Lower lobe of right lung (tissue), 2 donors: ENCODE measurements around the gene RPS25. TPM values are rescaled to one million over a fixed set of nuclear protein-coding genes. Genes with fewer than 3 reads are reported as not detected.
A peak's percentile ranks its signal among the peaks of the same experiment; 100 is the strongest.

Source experiments
- ATAC-seq, 2 donors: fragments of 200-7000 bp; cut with Tn5 transposase; one replicate each; pipeline ENCODE4 v1.9.1; 2020 to 2022; ENCODE audit warnings: mild to moderate bottlenecking in 2 of 2, moderate library complexity in 2 of 2
- DNase-seq: peaks from one replicate; pipeline ENCODE4 v3.0.0-alpha.2; 2020
- H3K27ac ChIP-seq: fragments of 200-600 bp; one replicate; pipeline ENCODE4 v1.8.0; 2022
- H3K27me3 ChIP-seq: fragments of 200-600 bp; one replicate; pipeline ENCODE4 v1.8.0; 2022; ENCODE audit warnings: low read depth
- H3K36me3 ChIP-seq: fragments of 200-600 bp; one replicate; pipeline ENCODE4 v1.8.0; 2022; ENCODE audit warnings: mild to moderate bottlenecking
- H3K4me1 ChIP-seq: fragments of 200-600 bp; one replicate; pipeline ENCODE4 v1.8.0; 2022
- H3K4me3 ChIP-seq: fragments of 200-600 bp; one replicate; pipeline ENCODE4 v1.8.0; 2022; ENCODE audit warnings: mild to moderate bottlenecking
- H3K9me3 ChIP-seq: fragments of 200-600 bp; one replicate; pipeline ENCODE4 v1.8.0; 2022
- intact Hi-C: fragments of 100-400 bp; cut with DNase I; formaldehyde crosslinking; loops from one replicate; pipeline ENCODE4 v1.11.0; 2022
- total RNA-seq: library from RNA; stranded (reverse); fragmentation: NEBNext Ultra II Directional; extraction: Animal tissue kit (Norgen Biotek cat#: 25700); gene quantifications from one replicate; pipeline ENCODE4 v1.2.1, GENCODE V29; 2021
- TF ChIP-seq, protein P1 (sequence below): fragments of 200-600 bp; IDR thresholded peaks from one replicate; pipeline ENCODE4 v1.8.0; 2022; ENCODE audit warnings: antibody characterized with exemption, mild to moderate bottlenecking
- donor health status: DM: no; HTN: yes; CAD: no; lungs with severe emphysema.

Gene RPS25
- total RNA-seq, 1 donor from 2014 or later, result 878 TPM

DNA sequence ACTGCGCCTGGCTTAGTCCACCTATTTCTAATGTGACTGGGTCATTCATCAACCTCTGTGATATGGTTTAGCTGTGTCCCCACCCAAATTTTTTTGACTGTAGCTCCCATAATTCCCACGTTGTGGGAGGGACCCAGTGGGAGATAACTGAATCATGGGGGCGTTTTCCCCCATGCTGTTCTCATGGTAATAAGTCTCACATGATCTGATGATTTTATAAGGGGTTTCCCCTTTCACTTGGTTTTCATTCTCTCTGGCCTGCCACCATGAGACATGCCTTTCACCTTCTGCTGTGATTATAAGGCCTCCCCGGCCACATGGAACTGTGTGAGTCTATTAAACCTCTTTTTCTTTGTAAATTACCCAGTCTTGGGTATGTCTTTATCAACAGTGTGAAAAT, 11.5 kb downstream of the RPS25 start:
- H3K4me1 ChIP-seq, result no peaks in the 10 kb centered on the region
- DNase-seq, result no peak
- no peaks in the 10 kb centered on the region for H3K9me3 ChIP-seq
- peaks cover 96% of the 10 kb centered on the region for H3K36me3 ChIP-seq
- intact Hi-C loops, result no loop called here
- TF ChIP-seq, protein P1, sequence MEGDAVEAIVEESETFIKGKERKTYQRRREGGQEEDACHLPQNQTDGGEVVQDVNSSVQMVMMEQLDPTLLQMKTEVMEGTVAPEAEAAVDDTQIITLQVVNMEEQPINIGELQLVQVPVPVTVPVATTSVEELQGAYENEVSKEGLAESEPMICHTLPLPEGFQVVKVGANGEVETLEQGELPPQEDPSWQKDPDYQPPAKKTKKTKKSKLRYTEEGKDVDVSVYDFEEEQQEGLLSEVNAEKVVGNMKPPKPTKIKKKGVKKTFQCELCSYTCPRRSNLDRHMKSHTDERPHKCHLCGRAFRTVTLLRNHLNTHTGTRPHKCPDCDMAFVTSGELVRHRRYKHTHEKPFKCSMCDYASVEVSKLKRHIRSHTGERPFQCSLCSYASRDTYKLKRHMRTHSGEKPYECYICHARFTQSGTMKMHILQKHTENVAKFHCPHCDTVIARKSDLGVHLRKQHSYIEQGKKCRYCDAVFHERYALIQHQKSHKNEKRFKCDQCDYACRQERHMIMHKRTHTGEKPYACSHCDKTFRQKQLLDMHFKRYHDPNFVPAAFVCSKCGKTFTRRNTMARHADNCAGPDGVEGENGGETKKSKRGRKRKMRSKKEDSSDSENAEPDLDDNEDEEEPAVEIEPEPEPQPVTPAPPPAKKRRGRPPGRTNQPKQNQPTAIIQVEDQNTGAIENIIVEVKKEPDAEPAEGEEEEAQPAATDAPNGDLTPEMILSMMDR, result no peak
- no peak overlapping the region for H3K4me3 ChIP-seq
- no peaks in the 10 kb centered on the region for H3K27me3 ChIP-seq
- ATAC-seq, result no peak
- no peak overlapping the region for H3K27ac ChIP-seq

DNA sequence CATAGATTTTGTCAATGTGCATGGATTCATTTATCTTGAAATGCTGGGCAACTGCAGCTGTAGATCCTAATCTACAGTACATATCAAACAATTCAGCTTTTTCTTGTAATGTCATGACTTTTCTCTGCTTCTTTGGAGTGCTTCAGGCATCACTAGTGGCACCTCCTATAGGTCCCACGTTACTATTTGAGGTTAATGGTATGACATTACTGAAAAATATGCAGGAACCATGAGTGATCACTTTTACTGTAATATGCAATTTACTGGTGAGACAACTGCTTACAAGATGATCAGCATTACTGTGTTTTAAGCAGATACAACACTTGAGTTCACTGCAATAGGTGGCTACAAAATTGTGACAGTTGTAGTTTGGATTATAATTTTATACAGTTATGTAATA, 17.2 kb downstream of the RPS25 start:
- peaks cover 30% of the 10 kb centered on the region for H3K4me1 ChIP-seq
- TF ChIP-seq, protein P1, result no peak
- intact Hi-C loops, result no loop called here
- no peak overlapping the region for H3K27ac ChIP-seq
- peaks cover 67% of the 10 kb centered on the region for H3K36me3 ChIP-seq
- no peak for DNase-seq
- H3K9me3 ChIP-seq, result no peaks in the 10 kb centered on the region
- no peak overlapping the region for H3K4me3 ChIP-seq
- H3K27me3 ChIP-seq, result no peaks in the 10 kb centered on the region
- no peak for ATAC-seq

DNA sequence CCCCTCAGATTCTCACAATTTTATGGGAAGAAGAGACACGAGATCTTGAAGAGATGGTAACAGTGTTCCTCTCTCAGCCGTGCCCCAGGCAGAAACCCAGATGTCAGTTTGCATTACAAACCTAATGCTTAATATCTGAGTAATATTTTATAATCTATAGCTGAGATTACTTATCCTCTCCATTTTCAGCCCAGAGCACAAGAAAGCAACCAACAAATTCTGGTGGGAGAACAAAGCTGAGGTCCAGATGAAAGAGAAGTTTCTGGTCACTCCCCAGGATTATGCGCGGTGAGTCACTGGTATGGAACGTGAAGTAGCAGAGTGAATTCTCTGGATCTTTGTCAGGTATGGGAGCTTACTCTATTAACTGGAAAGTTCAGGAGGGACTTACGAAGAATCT, 19.3 kb downstream of the RPS25 start:
- TF ChIP-seq, protein P1, result no peak
- Histone ChIP-seq H3K36me3 (peaks cover 46% of the 10 kb centered on the region), H3K4me1 (peaks cover 30% of the 10 kb centered on the region), H3K9me3 (no peaks in the 10 kb centered on the region), H3K27ac (peak overlapping the region; percentile 94), H3K27me3 (no peaks in the 10 kb centered on the region), H3K4me3 (peak overlapping the region; percentile 96)
- ATAC-seq, result peak; percentile 55 to 74
- DNase-seq, result no peak
- intact Hi-C loops, result no loop called here

DNA sequence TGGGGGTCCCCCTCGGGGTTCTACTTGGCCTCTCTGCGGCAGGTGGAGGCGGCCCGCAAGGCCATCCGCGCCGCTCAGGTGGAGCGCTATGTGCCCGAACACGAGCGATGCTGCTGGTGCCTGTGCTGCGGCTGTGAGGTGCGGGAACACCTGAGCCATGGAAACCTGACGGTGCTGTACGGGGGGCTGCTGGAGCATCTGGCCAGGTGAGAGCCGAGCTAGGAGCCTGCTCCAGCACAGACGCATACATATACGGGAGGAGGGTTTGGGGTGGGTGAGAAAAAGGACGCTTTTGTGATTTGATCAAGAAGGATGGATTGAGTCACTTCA, 19.8 kb downstream of the RPS25 start:
- H3K9me3 ChIP-seq, result no peaks in the 10 kb centered on the region
- peak overlapping the region; percentile 94 for H3K27ac ChIP-seq
- ATAC-seq (peak; percentile 33 to 43), DNase-seq (no peak)
- TF ChIP-seq, protein P1, result no peak
- H3K4me3 ChIP-seq, result peak overlapping the region; percentile 96
- peaks cover 30% of the 10 kb centered on the region for H3K4me1 ChIP-seq
- no peaks in the 10 kb centered on the region for H3K27me3 ChIP-seq
- intact Hi-C loops, result no loop called here
- peaks cover 41% of the 10 kb centered on the region for H3K36me3 ChIP-seq

DNA sequence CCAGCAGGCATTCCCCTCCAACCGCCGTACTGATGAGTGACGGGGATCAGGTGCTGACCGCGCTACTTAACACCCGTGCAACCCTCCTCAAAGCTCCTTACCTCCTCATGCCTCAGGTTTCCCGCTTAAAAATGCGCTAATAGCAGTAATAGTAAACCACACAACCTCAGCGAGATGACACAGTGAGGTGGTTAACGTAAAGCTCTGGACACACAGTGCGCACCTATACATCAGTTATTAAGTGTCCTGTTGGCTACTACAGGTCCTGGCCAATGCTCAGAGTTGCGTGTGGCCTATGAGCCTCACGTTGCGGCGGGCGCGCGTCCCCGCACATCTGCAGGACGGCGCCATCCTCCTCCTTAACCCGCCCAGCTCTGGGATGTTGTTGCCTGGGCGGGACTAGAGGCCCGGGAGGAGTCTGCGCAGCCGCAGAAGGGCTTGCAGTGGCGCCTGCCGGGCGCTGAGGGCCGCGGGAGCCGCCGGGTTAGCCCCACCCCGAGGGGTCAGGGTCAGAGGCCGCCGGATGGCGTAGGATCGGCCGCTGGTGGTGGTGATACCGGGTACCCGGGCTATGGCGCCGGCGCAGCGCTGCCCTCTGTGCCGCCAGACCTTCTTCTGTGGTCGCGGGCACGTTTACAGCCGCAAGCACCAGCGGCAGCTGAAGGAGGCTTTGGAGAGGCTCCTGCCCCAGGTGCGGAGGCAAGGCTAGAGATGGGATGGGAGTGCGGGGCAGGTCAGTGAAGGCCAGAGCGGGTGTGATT, 20.3 kb downstream of the RPS25 start, which contains the start of gene CENATAC:
Gene CENATAC (plus strand): TSS at position 512 of the 761 bp plus-strand sequence. CDS start 60 bp downstream, at position 572.
- Histone ChIP-seq H3K36me3 (peaks cover 36% of the 10 kb centered on the region), H3K27me3 (no peaks in the 10 kb centered on the region), H3K4me1 (peaks cover 30% of the 10 kb centered on the region), H3K27ac (peak within 1 kb of the TSS; percentile 94), H3K4me3 (peak within 1 kb of the TSS; percentile 96), H3K9me3 (no peaks in the 10 kb centered on the region)
- peak; percentile 98 for DNase-seq
- TF ChIP-seq, protein P1, result peak; percentile 23
- intact Hi-C loops, result no loop called here
- peak; percentile 99 to 100 for ATAC-seq
